ENCODE results near the gene ANKRD13B.

Gene ANKRD13B

DNA sequence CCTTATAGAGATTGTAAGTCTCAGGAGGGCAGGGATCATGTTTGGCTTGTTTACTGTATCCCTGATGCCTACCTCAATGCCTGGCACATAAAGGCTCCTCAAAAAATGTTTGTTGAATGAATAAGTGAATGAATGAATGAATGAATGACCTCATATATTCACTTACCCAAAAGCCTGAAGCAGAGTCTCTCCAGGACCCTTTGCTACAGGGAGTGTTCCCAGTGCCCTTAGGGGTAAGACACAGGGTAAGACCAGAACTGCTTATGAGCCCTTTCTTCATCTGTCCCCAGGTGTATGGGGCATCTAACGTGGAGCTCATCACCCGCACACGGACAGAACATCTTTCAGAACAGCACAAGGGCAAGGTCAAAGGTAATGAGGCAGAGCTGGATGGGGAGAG is 17.5 kb downstream of the ANKRD13B start:
- Histone ChIP-seq H3K9me3 (ENCODE audit: control insufficient read depth, insufficient read depth, low read depth, low read length) (no peaks in the 10 kb centered on the region), H3K4me1 (ENCODE audit: control insufficient read depth, insufficient read depth, low read length) (no peaks in the 10 kb centered on the region), H3K4me3 (ENCODE audit: low read depth, low read length) (no peak overlapping the region), H3K36me3 (ENCODE audit: control insufficient read depth in 2 of 2, insufficient read depth in 1 of 2, low read length in 2 of 2) (peaks cover 0 to 45% of the 10 kb centered on the region in 2 experiments; a peak in 1 of 3 replicates), H3K27ac (ENCODE audit: extremely low read depth, low read depth, low read length) (no peak overlapping the region)
- POLR2A ChIA-PET: no interaction called here
- CTCF ChIA-PET: no interaction called here
- TF ChIP-seq ZNF24 (tag by site-specific recombination; IDR thresholded peaks at IDR 0.05) (0 out of 2 replicates have a peak, but pooled peaks have one; percentile 37), WT1 (tag by site-specific recombination; IDR thresholded peaks at IDR 0.05) (no peak), ZNF138 (tag by site-specific recombination; IDR thresholded peaks at IDR 0.05; ENCODE audit: borderline replicate concordance) (no peak)

GRCh38 chr17:29611351-29612093 is 18.6 kb downstream of the ANKRD13B start:
- H3K36me3 ChIP-seq (ENCODE audit: control insufficient read depth in 2 of 2, insufficient read depth in 1 of 2, low read length in 2 of 2): peaks cover 0 to 45% of the 10 kb centered on the region in 2 experiments; a peak in 1 of 3 replicates
- H3K4me3 ChIP-seq (ENCODE audit: low read depth, low read length): no peak overlapping the region
- no peaks in the 10 kb centered on the region for H3K4me1 ChIP-seq (ENCODE audit: control insufficient read depth, insufficient read depth, low read length)
- H3K27ac ChIP-seq (ENCODE audit: extremely low read depth, low read depth, low read length): no peak overlapping the region
- TF ChIP-seq ZBTB20 (tag by site-specific recombination; IDR thresholded peaks at IDR 0.05): no peak
- TF ChIP-seq, protein P1, sequence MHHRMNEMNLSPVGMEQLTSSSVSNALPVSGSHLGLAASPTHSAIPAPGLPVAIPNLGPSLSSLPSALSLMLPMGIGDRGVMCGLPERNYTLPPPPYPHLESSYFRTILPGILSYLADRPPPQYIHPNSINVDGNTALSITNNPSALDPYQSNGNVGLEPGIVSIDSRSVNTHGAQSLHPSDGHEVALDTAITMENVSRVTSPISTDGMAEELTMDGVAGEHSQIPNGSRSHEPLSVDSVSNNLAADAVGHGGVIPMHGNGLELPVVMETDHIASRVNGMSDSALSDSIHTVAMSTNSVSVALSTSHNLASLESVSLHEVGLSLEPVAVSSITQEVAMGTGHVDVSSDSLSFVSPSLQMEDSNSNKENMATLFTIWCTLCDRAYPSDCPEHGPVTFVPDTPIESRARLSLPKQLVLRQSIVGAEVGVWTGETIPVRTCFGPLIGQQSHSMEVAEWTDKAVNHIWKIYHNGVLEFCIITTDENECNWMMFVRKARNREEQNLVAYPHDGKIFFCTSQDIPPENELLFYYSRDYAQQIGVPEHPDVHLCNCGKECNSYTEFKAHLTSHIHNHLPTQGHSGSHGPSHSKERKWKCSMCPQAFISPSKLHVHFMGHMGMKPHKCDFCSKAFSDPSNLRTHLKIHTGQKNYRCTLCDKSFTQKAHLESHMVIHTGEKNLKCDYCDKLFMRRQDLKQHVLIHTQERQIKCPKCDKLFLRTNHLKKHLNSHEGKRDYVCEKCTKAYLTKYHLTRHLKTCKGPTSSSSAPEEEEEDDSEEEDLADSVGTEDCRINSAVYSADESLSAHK (tag by site-specific recombination; IDR thresholded peaks at IDR 0.05): no peak
- TF ChIP-seq ZNF133 (tag by site-specific recombination; IDR thresholded peaks at IDR 0.05): no peak
- no peak for TF ChIP-seq OSR2 (tag by site-specific recombination; IDR thresholded peaks at IDR 0.05)
- no peak for TF ChIP-seq ZNF670 (tag by site-specific recombination; IDR thresholded peaks at IDR 0.05; ENCODE audit: low read depth)
- no peak for TF ChIP-seq ZNF138 (tag by site-specific recombination; IDR thresholded peaks at IDR 0.05; ENCODE audit: borderline replicate concordance)
- TF ChIP-seq ZNF426 (tag by site-specific recombination; IDR thresholded peaks at IDR 0.05): no peak
- no peak for TF ChIP-seq ZNF555 (tag by site-specific recombination; conservative IDR thresholded peaks at IDR 0.05)
- TF ChIP-seq ZNF16 (tag by site-specific recombination; IDR thresholded peaks at IDR 0.05; ENCODE audit: low read depth): no peak
- TF ChIP-seq, protein P2, sequence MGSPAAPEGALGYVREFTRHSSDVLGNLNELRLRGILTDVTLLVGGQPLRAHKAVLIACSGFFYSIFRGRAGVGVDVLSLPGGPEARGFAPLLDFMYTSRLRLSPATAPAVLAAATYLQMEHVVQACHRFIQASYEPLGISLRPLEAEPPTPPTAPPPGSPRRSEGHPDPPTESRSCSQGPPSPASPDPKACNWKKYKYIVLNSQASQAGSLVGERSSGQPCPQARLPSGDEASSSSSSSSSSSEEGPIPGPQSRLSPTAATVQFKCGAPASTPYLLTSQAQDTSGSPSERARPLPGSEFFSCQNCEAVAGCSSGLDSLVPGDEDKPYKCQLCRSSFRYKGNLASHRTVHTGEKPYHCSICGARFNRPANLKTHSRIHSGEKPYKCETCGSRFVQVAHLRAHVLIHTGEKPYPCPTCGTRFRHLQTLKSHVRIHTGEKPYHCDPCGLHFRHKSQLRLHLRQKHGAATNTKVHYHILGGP (tag by site-specific recombination; IDR thresholded peaks at IDR 0.05): no peak
- TF ChIP-seq ZNF2 (tag by site-specific recombination; IDR thresholded peaks at IDR 0.05): no peak
- no peak for TF ChIP-seq ZNF24 (tag by site-specific recombination; IDR thresholded peaks at IDR 0.05)
- TF ChIP-seq ZNF19 (tag by site-specific recombination; IDR thresholded peaks at IDR 0.05; ENCODE audit: low read depth): no peak
- no peak for TF ChIP-seq GLI2 (tag by site-specific recombination; IDR thresholded peaks at IDR 0.05; ENCODE audit: borderline replicate concordance, low read depth)
- no peaks in the 10 kb centered on the region for H3K9me3 ChIP-seq (ENCODE audit: control insufficient read depth, insufficient read depth, low read depth, low read length)
- POLR2A ChIA-PET: no interaction called here
- CTCF ChIA-PET: interaction anchor here (0.5 kb wide), 1 partner anchor 251 kb away, joined by 3 read pairs; no protein-coding TSS in a partner anchor

DNA sequence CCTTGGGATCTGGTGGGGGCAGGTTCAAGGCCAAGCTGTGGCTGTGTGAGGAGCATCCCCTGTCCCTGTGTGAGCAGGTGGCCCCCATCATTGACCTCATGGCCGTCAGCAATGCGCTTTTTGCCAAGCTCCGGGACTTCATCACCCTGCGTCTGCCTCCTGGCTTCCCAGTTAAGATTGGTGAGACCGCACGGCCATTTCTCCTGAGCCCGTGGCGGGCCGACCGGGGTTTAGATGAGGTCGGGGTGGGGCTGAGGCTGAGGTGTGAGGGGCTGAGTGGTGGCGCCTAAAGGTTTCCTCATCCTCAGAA is 19.1 kb downstream of the ANKRD13B start:
- no peak overlapping the region for H3K4me3 ChIP-seq (ENCODE audit: low read depth, low read length)
- no peak overlapping the region for H3K27ac ChIP-seq (ENCODE audit: extremely low read depth, low read depth, low read length)
- POLR2A ChIA-PET: no interaction called here
- CTCF ChIA-PET: interaction anchor here (0.5 to 0.6 kb wide), 2 partner anchors 252 to 728 kb away, joined by 3 read pairs; no protein-coding TSS in a partner anchor
- H3K9me3 ChIP-seq (ENCODE audit: control insufficient read depth, insufficient read depth, low read depth, low read length): no peaks in the 10 kb centered on the region
- H3K36me3 ChIP-seq (ENCODE audit: control insufficient read depth in 2 of 2, insufficient read depth in 1 of 2, low read length in 2 of 2): peaks cover 0 to 45% of the 10 kb centered on the region in 2 experiments; a peak in 1 of 3 replicates
- no peaks in the 10 kb centered on the region for H3K4me1 ChIP-seq (ENCODE audit: control insufficient read depth, insufficient read depth, low read length)
- TF ChIP-seq ZEB2 (tag by site-specific recombination; IDR thresholded peaks at IDR 0.05): no peak
- no peak for TF ChIP-seq ZBTB10 (tag by site-specific recombination; IDR thresholded peaks at IDR 0.05)
- TF ChIP-seq ZNF791 (tag by site-specific recombination; IDR thresholded peaks at IDR 0.05): no peak
- TF ChIP-seq ZNF391 (tag by site-specific recombination; IDR thresholded peaks at IDR 0.05; ENCODE audit: borderline replicate concordance, low read depth): no peak
- TF ChIP-seq ZNF660 (tag by site-specific recombination; IDR thresholded peaks at IDR 0.05): no peak
- no peak for TF ChIP-seq ZNF138 (tag by site-specific recombination; IDR thresholded peaks at IDR 0.05; ENCODE audit: borderline replicate concordance)
- no peak for TF ChIP-seq ZNF324 (tag by site-specific recombination; IDR thresholded peaks at IDR 0.05)
- TF ChIP-seq, protein P1 (tag by site-specific recombination; IDR thresholded peaks at IDR 0.05): no peak
- TF ChIP-seq ZNF549 (tag by site-specific recombination; IDR thresholded peaks at IDR 0.05): no peak
